Activated CD4-positive, alpha-beta memory T cell treated with anti-CD3 and anti-CD28 coated beads for 36 hours (primary cell): ENCODE data around the gene HAO1. TPM values are rescaled to one million over a fixed set of nuclear protein-coding genes. Genes with fewer than 3 reads are reported as not detected.
"Not testable (repeated sequence)": the region's sequence is repeated elsewhere in the genome, so short reads cannot be mapped to it uniquely, and the experiment has no call there.

Experiments used
- CTCF ChIA-PET: fragments of 350-600 bp; sonication (Branson Sonifier 250); formaldehyde crosslinking; loops from one replicate; lab custom pipeline; 2021; ENCODE audit warnings: antibody characterized with exemption, inconsistent platforms; lab: Charles Lee
- POLR2A ChIA-PET: fragments of 350-600 bp; sonication (Branson Sonifier 250); formaldehyde crosslinking; loops from one replicate; lab custom pipeline; 2021; ENCODE audit warnings: antibody characterized with exemption; lab: Charles Lee
- DNase-seq: peaks from one replicate; pipeline ENCODE4 v3.0.0-alpha.2; 2020
- H3K27ac Mint-ChIP-seq: one replicate; pipeline ENCODE4 v1.8.0; 2021; ENCODE audit warnings: mixed read lengths
- H3K27me3 Mint-ChIP-seq: one replicate; pipeline ENCODE4 v1.8.0; 2021; ENCODE audit warnings: mixed read lengths
- H3K36me3 Mint-ChIP-seq: one replicate; pipeline ENCODE4 v1.8.0; 2021; ENCODE audit warnings: mixed read lengths
- H3K4me1 Mint-ChIP-seq: one replicate; pipeline ENCODE4 v1.8.0; 2021; ENCODE audit warnings: low read depth, mixed read lengths
- H3K4me3 Mint-ChIP-seq: one replicate; pipeline ENCODE4 v1.8.0; 2021; ENCODE audit warnings: mild to moderate bottlenecking, mixed read lengths
- H3K9me3 Mint-ChIP-seq: one replicate; pipeline ENCODE4 v1.8.0; 2021; ENCODE audit warnings: mixed read lengths
- intact Hi-C: fragments of 100-400 bp; cut with micrococcal nuclease; formaldehyde crosslinking; loops from one replicate; pipeline ENCODE4 v1.15.1; 2023
- total RNA-seq, 2 experiments: library from RNA; stranded (reverse); gene quantifications; one replicate each; pipeline ENCODE4 v1.2.3, GENCODE V29; 2021

Gene HAO1
- total RNA-seq, 2 experiments from 2014 or later = not detected

DNA sequence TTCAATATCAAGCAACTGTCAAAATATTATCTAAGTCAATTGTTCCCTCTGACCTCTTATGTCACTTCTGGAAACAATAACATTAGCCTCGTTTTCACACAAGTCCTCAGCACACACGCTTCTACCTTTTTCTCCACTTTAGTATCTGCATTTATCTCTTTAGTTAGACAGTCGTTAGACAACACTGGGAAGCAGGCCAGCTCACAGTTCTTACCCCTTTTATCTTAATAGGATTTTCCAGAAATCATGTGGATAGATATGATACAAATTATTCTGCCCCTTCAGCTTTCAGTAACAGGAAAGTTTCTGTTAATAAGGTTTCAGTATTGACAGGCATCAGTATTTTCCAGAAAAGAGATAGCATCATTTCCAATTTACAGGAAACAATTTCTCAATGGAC, 25.9 kb upstream of the HAO1 start:
- ChIA-PET POLR2A (no interaction called here), CTCF (no interaction called here)
- intact Hi-C loops = no loop called here
- Mint-ChIP-seq H3K27ac (no peak overlapping the region), H3K9me3 (no peaks in the 10 kb centered on the region), H3K36me3 (no peaks in the 10 kb centered on the region), H3K27me3 (peaks cover 4% of the 10 kb centered on the region), H3K4me3 (no peak overlapping the region), H3K4me1 (no peaks in the 10 kb centered on the region)
- DNase-seq = no peak

DNA sequence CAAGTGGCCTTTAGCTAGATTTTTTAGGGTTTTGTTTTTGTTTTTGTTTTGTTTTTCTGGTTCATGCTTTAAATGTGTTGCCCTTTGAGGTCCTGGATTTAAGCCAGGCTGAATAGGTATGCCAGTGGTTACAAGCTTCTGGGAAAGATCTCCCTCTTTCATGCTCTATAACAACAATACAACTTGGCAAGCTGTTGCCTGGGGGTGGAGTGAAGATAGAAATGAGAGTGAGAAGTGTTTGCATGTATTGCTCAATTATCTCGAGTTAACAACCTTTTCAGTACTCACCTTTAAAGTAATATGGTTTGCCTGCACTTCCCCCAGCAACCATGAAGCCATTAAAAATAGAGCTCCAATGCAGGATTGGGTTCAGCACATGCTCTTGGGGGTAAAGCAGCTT, 19.2 kb upstream of the HAO1 start:
- POLR2A ChIA-PET = no interaction called here
- CTCF ChIA-PET = no interaction called here
- Mint-ChIP-seq H3K4me1 (no peaks in the 10 kb centered on the region), H3K9me3 (no peaks in the 10 kb centered on the region), H3K27me3 (peaks cover 18% of the 10 kb centered on the region), H3K27ac (no peak overlapping the region), H3K4me3 (no peak overlapping the region), H3K36me3 (peaks cover 2% of the 10 kb centered on the region)
- intact Hi-C loops = no loop called here
- no peak for DNase-seq

GRCh38 chr20:7956561-7956960, 16.3 kb upstream of the HAO1 start:
- H3K27ac Mint-ChIP-seq, H3K4me3 Mint-ChIP-seq, H3K36me3 Mint-ChIP-seq, DNase-seq, H3K4me1 Mint-ChIP-seq, POLR2A ChIA-PET, CTCF ChIA-PET, intact Hi-C loops: not testable (repeated sequence)
- Mint-ChIP-seq H3K27me3 (peaks cover 17% of the 10 kb centered on the region), H3K9me3 (peaks cover 10% of the 10 kb centered on the region)

GRCh38 chr20:7950387-7950786, 10.1 kb upstream of the HAO1 start:
- POLR2A ChIA-PET = no interaction called here
- H3K4me3 Mint-ChIP-seq = no peak overlapping the region
- no peak overlapping the region for H3K27ac Mint-ChIP-seq
- intact Hi-C loops = no loop called here
- no peak for DNase-seq
- H3K36me3 Mint-ChIP-seq = peaks cover 2% of the 10 kb centered on the region
- H3K9me3 Mint-ChIP-seq = peaks cover 23% of the 10 kb centered on the region
- peaks cover 7% of the 10 kb centered on the region for H3K27me3 Mint-ChIP-seq
- no peaks in the 10 kb centered on the region for H3K4me1 Mint-ChIP-seq
- CTCF ChIA-PET = no interaction called here

- intact Hi-C loops = no loop called here
- POLR2A ChIA-PET = no interaction called here
- peaks cover 2% of the 10 kb centered on the region for H3K27me3 Mint-ChIP-seq
- no peak overlapping the region for H3K4me3 Mint-ChIP-seq
- no peaks in the 10 kb centered on the region for H3K36me3 Mint-ChIP-seq
- no peak for DNase-seq
- peaks cover 12% of the 10 kb centered on the region for H3K9me3 Mint-ChIP-seq
- CTCF ChIA-PET = no interaction called here
- no peaks in the 10 kb centered on the region for H3K4me1 Mint-ChIP-seq
- no peak overlapping the region for H3K27ac Mint-ChIP-seq
Measured at GRCh38 chr20:7943891-7944290, 3.6 kb upstream of the HAO1 start.

- no peaks in the 10 kb centered on the region for H3K9me3 Mint-ChIP-seq
- no peak for DNase-seq
- POLR2A ChIA-PET = no interaction called here
- no peak overlapping the region for H3K4me3 Mint-ChIP-seq
- CTCF ChIA-PET = interaction anchor here (6.1 kb wide), 1 partner anchor 782 kb away, joined by 151 read pairs; no protein-coding TSS in a partner anchor
- peaks cover 3% of the 10 kb centered on the region for H3K27me3 Mint-ChIP-seq
- intact Hi-C loops = loop anchor here (5.0 to 10.0 kb wide), 2 partner anchors 103 to 195 kb away; partner anchors contain the start of gene PLCB1
- H3K4me1 Mint-ChIP-seq = no peaks in the 10 kb centered on the region
- H3K36me3 Mint-ChIP-seq = no peaks in the 10 kb centered on the region
- H3K27ac Mint-ChIP-seq = no peak overlapping the region
Measured at GRCh38 chr20:7939663-7940062, 595 bp downstream of the HAO1 start.

DNA sequence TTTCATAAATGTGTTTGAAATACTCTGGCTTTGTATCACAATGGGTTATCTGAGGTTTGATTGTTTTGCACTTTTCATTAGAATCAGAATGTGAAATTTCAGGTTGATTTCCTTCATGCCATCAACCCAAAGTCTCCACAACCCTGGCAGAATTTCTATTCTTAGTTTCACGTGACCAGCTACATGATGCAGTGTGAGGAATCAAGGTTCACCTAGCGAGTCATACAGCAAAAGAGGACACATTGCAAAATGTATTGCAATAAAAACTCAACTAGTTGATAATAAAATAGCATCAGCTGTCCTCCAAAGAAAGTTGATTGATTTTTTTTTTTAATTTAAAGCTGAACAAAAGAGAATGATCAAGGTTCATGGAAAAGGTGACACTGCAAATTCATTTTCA, 2.2 kb downstream of the HAO1 start:
- CTCF ChIA-PET = interaction anchor here (0.9 to 6.1 kb wide), 3 partner anchors 10 to 783 kb away, joined by 3 to 151 read pairs (median 3); no protein-coding TSS in a partner anchor
- no peaks in the 10 kb centered on the region for H3K36me3 Mint-ChIP-seq
- H3K4me1 Mint-ChIP-seq = no peaks in the 10 kb centered on the region
- intact Hi-C loops = loop anchor here (5.0 to 10.0 kb wide), 2 partner anchors 104 to 197 kb away; partner anchors contain the start of gene PLCB1
- no peak for DNase-seq
- peaks cover 8% of the 10 kb centered on the region for H3K27me3 Mint-ChIP-seq
- POLR2A ChIA-PET = no interaction called here
- H3K9me3 Mint-ChIP-seq = no peaks in the 10 kb centered on the region
- no peak overlapping the region for H3K4me3 Mint-ChIP-seq
- H3K27ac Mint-ChIP-seq = no peak overlapping the region

DNA sequence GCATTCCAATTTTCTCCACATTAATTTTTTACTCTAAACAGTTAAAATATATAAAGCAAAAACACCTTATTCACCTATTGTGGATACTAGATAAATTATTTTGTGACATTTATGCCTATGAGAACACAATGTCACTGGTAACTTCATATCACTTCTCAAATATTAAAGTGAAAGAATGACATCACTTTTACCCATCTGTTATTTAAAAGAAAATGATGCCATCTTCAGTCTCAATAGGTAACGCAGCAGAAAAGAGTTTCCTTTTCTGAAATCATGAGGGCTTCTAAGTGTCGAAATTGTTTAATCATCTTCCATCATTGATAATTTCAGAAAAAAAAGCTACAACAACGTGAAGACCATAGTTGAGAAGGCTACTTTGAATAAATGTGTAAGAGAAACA, 2.9 kb downstream of the HAO1 start:
- DNase-seq = no peak
- H3K4me3 Mint-ChIP-seq = no peak overlapping the region
- no peaks in the 10 kb centered on the region for H3K36me3 Mint-ChIP-seq
- ChIA-PET CTCF (interaction anchor here (0.9 to 6.1 kb wide), 10 partner anchors 9 to 823 kb away, joined by 3 to 151 read pairs (median 4); no protein-coding TSS in a partner anchor), POLR2A (interaction anchor here (1.3 kb wide), 1 partner anchor 785 kb away, joined by 5 read pairs; no protein-coding TSS in a partner anchor)
- H3K27me3 Mint-ChIP-seq = peaks cover 8% of the 10 kb centered on the region
- H3K9me3 Mint-ChIP-seq = no peaks in the 10 kb centered on the region
- intact Hi-C loops = loop anchor here (5.0 to 10.0 kb wide), 2 partner anchors 105 to 197 kb away; partner anchors contain the start of gene PLCB1
- no peak overlapping the region for H3K27ac Mint-ChIP-seq
- no peaks in the 10 kb centered on the region for H3K4me1 Mint-ChIP-seq

- Mint-ChIP-seq H3K9me3 (no peaks in the 10 kb centered on the region), H3K27ac (no peak overlapping the region), H3K27me3 (peaks cover 11% of the 10 kb centered on the region), H3K4me1 (no peaks in the 10 kb centered on the region), H3K4me3 (no peak overlapping the region), H3K36me3 (no peaks in the 10 kb centered on the region)
- POLR2A ChIA-PET = no interaction called here
- intact Hi-C loops = loop anchor here (5.0 to 10.0 kb wide), 2 partner anchors 107 to 200 kb away; partner anchors contain the start of gene PLCB1
- no peak for DNase-seq
- CTCF ChIA-PET = interaction anchor here (1.2 to 6.1 kb wide), 2 partner anchors 35 to 786 kb away, joined by 3 to 151 read pairs; no protein-coding TSS in a partner anchor
Measured at GRCh38 chr20:7935027-7935551, 5.2 kb downstream of the HAO1 start.

GRCh38 chr20:7933346-7933745, 6.9 kb downstream of the HAO1 start:
- H3K9me3 Mint-ChIP-seq = no peaks in the 10 kb centered on the region
- no peaks in the 10 kb centered on the region for H3K4me1 Mint-ChIP-seq
- POLR2A ChIA-PET = no interaction called here
- intact Hi-C loops = loop anchor here (10.0 kb wide), 1 partner anchor 201 kb away; the partner anchor contains the start of gene PLCB1
- no peak for DNase-seq
- no peak overlapping the region for H3K27ac Mint-ChIP-seq
- CTCF ChIA-PET = interaction anchor here (6.1 kb wide), 1 partner anchor 788 kb away, joined by 151 read pairs; no protein-coding TSS in a partner anchor
- peaks cover 16% of the 10 kb centered on the region for H3K27me3 Mint-ChIP-seq
- H3K36me3 Mint-ChIP-seq = no peaks in the 10 kb centered on the region
- no peak overlapping the region for H3K4me3 Mint-ChIP-seq

DNA sequence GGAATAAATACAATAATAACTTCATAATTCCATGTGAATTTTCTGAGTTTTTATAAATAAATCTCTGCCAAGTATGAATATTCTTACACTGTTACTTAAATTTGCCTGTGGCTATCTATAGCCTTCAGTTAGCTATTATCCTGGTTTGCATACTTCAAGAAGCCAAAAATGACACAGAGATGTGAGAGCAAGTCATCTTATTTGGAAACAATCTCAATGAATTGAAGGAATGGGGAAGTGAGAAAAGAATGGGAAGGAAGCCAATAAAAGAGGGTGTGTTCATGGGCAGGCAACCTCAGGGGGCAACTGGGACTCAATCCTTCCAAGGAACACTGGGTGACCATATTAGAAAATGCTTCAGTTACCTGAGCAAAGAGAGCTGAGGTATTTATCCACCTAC, 9.9 kb downstream of the HAO1 start:
- no peaks in the 10 kb centered on the region for H3K4me1 Mint-ChIP-seq

DNA sequence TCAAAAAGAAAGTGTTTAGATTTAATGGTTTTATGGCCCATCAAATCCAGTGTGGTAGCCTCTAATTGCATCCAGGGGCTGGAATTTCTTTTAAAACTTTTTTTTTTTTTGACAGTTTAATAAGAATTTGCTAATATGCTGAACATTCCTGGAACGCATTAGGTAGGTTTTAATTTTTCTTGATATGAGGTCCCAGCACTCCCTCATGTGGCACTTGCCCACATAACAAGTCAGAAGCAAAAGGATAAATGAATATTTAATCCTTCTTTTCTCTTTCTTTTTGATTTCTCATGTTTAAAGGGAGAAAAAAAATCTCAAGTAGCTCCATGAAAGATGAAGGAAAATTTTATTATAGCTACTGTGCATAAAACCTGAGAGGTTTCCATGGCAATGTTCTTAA, 13.5 kb downstream of the HAO1 start:
- ChIA-PET CTCF (interaction anchor here (1.9 kb wide), 1 partner anchor 10 kb away, joined by 9 read pairs; no protein-coding TSS in a partner anchor), POLR2A (no interaction called here)
- H3K4me3 Mint-ChIP-seq = no peak overlapping the region
- no peaks in the 10 kb centered on the region for H3K4me1 Mint-ChIP-seq
- H3K27me3 Mint-ChIP-seq = peaks cover 8% of the 10 kb centered on the region
- intact Hi-C loops = loop anchor here (5.0 kb wide), 1 partner anchor 1159 kb away; the partner anchor contains the start of gene BMP2
- DNase-seq = no peak
- H3K27ac Mint-ChIP-seq = no peak overlapping the region
- H3K9me3 Mint-ChIP-seq = no peaks in the 10 kb centered on the region
- H3K36me3 Mint-ChIP-seq = no peaks in the 10 kb centered on the region

More for the DNA sequence above, 9.9 kb downstream of the HAO1 start:
- intact Hi-C loops = loop anchor here (10.0 kb wide), 1 partner anchor 204 kb away; the partner anchor contains the start of gene PLCB1
- no peak for DNase-seq
- Mint-ChIP-seq H3K9me3 (no peaks in the 10 kb centered on the region), H3K27ac (no peak overlapping the region), H3K36me3 (no peaks in the 10 kb centered on the region), H3K4me3 (no peak overlapping the region), H3K27me3 (peaks cover 16% of the 10 kb centered on the region)
- CTCF ChIA-PET = interaction anchor here (1.3 kb wide), 1 partner anchor 792 kb away, joined by 6 read pairs; no protein-coding TSS in a partner anchor
- POLR2A ChIA-PET = no interaction called here
